Ovary (tissue), 3 donors: Measurements from ENCODE around the gene UBQLNL.

Experiments
- CTCF ChIP-seq, 3 donors: fragments of 450-650 bp in 2 of 3; fragments of 200-600 bp in 1 of 3; IDR thresholded peaks; one replicate each; pipeline versions ENCODE4 v1.5.1 to v1.8.0; 2016 to 2022; ENCODE audit warnings: antibody characterized with exemption in 3 of 3, mild to moderate bottlenecking in 1 of 3
- EP300 ChIP-seq: sonication (generic); formaldehyde crosslinking; IDR thresholded peaks from one replicate; pipeline ENCODE4 v1.6.1; 2017; ENCODE audit warnings: antibody characterized with exemption
- POLR2A ChIP-seq: fragments of 450-650 bp; IDR thresholded peaks from one replicate; pipeline ENCODE4 v1.6.1; 2017; ENCODE audit warnings: antibody characterized with exemption, mild to moderate bottlenecking, moderate library complexity
- donor health status: DM: no; HTN: no; CAD: no.

- TF ChIP-seq CTCF (IDR thresholded peaks at IDR 0.05): no peak
- no peak for TF ChIP-seq POLR2A
- TF ChIP-seq EP300: no peak
Measured at GRCh38 chr11:5514841-5515240, 1.7 kb downstream of the UBQLNL start.
